NCI-H2107 treated with DMSO at 0.1 percent for 48 hours (cell line): ENCODE results near the gene GSTA2.
A peak's percentile ranks its signal among the peaks of the same experiment; 100 is the strongest.
"Not testable (repeated sequence)": the region's sequence is repeated elsewhere in the genome, so short reads cannot be mapped to it uniquely, and the experiment has no call there.

Experiments
- DNase-seq: peaks from one replicate; lab custom pipeline; 2025; ENCODE audit not compliant: unreplicated experiment; lab: John Stamatoyannopoulos, UW

Gene GSTA2

DNA sequence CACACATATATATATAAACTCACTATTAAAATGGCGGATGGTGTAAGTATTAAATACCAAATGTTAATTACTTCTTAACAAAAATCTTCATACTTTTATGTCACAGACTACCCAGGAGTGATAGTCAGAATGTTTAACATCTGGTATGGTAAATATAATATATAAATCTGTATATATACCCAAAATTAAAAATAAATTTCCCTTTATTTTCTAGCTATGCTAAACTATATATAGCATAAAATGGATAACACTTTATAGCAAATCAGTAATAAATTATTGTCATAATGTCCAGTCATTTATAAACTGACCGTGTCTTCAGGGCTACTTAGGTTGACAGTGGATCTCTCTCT is 37.1 kb downstream of the GSTA2 start:
- no peak for DNase-seq

DNA sequence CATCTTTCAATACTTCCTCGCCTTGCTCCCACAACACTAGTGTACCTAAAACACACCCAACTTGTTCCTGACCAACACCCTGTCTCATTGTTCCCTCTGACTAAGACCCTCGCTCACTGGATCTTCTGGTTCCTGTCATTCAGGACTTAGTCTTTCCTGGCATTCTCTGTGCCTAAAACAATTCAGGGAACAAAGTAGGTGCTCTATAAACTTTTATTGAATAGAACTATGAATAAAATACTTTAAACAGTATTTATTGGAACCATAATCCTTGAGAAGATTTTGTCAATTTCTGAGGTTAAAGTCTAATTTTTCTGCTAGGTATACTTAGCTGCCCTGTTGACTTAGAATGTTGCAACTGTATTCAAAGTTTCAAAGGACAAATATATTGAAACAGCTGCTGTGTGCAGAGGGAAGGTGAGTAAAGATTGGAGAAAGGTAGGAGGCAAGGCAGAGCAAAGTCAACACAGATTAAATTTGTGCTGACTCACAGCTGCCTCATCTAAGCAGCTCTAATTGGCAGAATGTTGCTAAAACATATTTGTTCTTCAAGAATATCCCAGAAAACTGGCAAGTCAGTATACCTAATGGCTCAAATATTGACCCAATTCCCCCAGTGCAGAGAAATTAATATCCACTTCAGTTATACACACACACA is 37.6 kb downstream of the GSTA2 start:
- DNase-seq: no peak

DNA sequence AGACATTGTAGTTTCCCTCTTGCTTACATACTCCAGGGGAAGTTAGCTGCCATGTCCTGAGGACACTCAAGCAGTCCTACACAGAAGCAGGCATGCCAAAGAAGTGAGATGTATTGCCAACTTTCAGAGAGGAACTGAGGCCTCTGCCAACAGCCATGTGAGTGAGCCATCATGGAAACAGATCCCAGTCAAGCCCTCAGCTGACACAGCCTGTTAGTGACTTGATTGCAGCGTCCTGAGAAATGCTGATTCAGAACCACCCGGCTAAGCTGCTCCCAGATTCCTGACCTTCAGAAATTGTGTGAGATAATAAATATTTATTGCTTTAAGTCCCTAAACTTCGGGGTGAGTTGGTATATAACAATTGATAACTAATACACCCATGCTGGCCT is 38.1 kb downstream of the GSTA2 start:
- DNase-seq: no peak

DNA sequence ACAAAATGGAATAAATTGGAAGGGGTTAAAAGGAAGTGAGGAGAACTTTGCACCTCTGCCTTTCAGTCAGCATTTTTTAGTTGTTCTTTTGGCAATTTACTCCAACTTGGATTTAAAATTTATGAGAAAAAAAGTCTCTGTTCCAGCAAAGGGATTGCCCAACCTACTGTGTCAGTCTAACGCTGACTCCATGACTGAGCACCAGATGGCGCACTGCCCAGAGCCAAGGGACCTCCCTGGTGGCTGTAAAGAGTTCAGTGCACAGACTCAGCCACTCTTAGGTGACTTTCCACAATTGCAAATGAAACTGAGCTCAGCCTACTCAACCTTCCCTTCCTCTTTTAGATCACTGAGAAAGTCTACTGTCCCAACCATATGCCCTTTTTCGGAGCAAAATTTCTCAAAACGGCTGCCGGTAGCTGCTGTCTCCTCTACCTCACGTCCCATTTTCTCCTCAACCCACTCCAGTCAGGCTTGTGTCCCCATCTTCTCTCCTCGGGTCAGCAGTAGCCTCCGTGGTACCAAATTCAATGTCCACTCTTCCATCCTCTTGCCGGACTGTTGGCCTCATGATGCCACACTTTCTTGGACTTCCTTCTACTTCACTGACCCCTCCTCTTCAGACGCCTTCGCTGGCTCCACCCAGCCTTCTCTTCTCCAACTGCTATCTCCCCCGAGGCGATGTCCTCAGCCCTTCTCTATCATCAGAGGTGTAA is 38.7 kb downstream of the GSTA2 start:
- peak; percentile 15 for DNase-seq

DNA sequence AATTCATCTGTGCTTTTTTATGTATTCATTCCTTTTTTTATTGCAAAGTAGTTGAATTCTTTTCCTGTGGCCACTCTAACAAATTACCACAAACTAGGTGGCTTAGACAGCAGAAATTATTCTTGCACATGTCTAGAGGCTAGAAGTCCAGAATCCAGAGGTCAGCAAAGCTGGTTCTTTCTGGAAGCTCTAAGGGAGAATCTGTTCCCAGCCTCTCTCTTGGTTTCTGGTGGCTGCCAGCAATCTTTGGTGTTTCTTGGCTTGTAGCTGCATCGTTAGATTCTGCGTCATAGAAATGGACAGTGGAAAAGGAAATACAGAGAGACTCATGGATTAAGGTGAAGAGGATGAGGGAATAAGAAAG is 39.3 kb downstream of the GSTA2 start:
- DNase-seq: no peak

DNA sequence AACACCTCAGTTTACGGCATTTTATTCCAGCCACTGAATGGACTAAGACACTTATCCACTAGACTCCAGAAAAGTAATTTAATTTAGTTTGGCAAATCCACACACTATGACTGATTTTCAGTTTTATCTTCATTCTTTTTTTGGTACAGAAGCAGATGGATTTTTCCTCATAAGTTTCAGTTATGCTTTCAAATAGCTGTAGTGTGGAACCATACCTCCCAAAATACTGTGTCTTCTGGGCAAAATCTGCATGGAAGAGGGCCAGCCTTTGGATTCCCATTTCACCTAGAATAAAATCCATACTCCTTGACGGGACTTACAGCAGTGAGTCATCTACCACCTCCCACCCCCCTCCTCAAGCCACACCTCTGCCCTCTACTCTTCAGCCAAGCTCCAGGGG is 43.0 kb downstream of the GSTA2 start:
- no peak for DNase-seq

DNA sequence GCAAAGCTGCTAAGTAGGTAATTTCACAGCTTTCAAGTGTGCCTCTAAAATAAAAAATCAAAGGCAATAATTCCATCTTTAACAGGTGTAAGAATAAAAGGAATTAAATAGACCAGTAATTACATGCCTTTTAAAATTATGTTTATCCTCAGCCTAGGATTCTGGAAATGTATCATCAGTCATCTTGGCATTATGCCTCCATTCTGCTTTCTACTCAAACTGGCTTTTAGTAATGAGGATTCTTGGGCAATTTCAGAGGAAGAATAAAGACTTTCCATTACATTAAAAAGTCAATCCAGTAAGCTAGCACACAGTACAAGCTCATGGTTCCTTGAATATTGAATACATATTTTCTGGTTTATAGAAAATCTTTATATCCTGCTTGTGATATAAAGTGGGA is 44.7 kb downstream of the GSTA2 start:
- DNase-seq: no peak

DNA sequence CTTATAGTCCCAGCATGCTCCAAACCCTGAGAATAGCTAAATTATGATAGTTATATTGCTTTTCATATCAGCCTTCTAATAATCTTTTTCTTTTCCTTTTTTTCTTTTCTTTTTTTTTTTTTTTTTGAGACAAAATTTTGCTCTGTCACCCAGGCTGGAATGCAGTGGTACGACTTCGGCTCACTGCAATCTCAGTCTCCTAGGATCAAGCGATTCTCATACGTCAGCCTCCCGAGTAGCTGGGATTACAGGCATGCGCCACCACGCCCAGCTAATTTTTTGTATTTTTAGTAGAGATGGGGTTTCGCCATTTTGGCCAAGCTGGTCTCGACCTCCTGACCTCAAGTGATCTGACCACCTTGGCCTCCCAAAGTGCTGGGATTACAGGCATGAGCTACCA is 48.5 kb downstream of the GSTA2 start:
- not testable (repeated sequence) for DNase-seq

DNA sequence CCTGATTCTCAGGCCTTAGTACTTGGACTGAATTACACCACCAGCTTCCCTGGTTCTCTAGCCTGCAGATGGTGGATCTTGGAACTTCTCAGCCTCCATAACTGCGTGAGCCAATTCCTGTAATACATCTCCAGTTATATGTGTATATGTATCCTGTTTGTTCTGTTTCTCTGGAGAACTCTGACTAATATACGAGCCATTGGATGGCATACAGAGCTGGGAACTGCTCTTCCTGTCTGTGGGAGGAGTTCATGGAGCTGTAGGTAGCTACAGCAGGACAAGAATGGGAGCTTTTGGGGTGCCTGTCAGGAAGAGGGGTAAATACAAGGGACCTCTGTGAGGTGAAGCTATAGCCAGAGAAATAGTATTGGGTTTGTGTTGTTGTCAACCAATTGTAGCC is 51.1 kb downstream of the GSTA2 start:
- no peak for DNase-seq

DNA sequence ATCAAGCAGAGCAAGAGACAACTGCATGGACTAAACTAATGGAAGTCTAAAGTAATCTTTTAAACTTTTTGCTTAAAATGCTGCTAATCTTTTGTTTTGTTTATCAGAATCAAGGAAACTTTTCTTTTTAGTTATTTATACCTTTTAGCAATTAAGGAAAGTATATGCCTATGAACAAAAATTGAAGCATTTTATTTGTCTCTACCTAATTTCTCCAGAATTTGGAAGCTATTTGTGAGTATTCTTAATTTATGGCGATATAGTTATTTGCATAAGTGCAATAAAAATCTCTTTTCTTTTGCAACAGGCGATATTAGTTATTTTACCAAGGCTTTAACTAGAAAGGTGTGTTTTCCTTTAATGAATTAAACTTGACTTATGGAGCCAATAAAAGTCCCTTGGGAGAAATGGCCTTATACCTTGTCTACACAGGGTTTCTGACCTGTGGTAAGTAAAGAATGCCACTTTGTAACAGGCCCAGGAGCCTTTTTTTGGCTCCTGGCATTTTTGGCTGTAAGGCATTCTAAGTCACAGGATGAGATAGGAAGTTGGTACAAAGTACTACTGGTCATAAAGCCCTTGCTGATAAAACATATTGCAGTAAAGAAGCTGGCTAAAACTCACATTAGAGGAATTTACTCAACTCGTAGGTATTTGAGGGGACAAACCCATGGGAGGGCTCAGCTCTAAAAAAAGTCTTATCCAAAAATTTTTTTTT is 55.2 kb downstream of the GSTA2 start:
- no peak for DNase-seq

DNA sequence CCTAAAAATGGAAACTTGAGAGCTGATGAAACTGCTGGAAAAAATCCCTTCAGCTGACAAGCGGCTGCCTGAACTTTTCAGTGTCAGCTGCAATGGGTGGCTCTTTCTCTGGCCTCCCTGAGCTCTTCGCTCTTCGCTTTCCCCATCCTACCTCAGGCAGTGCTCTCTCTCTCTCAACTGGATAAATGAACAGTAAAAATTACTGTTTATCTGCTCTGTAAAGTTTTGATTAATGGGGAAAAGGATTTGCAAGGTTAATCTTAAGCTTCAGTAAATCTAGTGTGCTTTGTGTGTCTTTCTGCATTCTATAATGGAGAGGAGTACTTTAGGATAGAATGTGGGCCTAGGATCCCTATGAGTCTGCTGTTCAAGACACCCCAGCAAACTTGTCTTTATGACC is 57.3 kb downstream of the GSTA2 start:
- DNase-seq: no peak

DNA sequence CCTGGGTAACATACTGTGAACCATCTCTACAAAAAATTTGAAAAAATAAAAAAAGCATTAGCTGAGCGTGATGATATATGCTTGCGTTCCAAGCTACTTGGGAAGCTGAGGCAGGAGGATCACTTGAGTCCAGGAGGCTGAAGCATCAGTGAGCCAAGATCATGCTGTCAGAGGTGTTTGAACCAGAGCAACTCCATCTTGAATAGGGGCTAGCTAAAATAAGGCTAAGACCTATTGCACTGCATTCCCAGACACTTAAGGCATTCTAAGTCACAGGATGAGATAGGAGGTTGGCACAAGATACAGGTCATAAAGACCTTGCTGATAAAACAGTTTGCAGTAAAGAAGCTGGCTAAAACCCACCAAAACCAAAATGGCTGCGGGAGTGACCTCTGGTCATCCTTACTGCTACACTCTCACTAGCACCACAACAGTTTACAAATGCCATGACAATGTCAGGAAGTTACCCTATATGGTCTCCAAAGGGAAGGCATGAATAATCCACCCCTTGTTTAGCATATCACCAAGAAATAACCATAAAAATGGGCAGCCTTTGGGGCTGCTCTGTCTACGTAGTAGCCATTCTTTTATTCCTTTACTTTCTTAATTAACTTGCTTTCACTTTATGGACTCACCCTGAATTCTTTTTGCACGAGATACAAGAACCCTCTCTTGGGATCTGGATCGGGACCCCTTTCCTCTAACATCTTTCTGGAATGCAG is 58.3 kb downstream of the GSTA2 start:
- DNase-seq: not testable (repeated sequence)

DNA sequence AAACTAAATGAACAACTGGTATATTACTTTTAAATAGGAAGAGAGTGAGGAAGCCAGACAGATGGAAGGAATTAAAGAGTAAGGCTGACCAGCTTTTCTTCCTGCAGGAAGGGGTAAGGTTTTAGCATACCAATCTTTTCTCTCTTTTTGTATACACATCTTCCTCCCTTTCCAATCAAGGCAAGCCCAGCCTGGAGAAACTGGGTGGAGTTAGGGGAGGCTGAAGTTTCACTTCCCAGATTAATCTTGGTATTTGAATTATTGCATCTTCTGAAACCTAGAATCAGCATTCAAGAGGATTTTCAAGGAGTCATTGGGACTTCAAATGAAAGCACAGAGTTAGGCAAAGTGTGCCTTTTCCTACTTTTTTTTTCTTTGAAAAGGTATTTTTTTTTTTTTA is 59.2 kb downstream of the GSTA2 start:
- DNase-seq: no peak
